Activated CD8-positive, alpha-beta T cell treated with anti-CD3 and anti-CD28 coated beads for 36 hours (primary cell): Measurements from ENCODE around the gene PLAC1. TPM values are rescaled to one million over a fixed set of nuclear protein-coding genes. Genes with fewer than 3 reads are reported as not detected.

Experiments
- ATAC-seq: fragments of 200-7000 bp; cut with Tn5 transposase; one replicate; pipeline ENCODE4 v1.10.0; 2021; ENCODE audit warnings: mild to moderate bottlenecking, moderate library complexity
- CTCF ChIA-PET: fragments of 350-600 bp; sonication (Branson Sonifier 250); formaldehyde crosslinking; loops from one replicate; lab custom pipeline; 2021; ENCODE audit warnings: antibody characterized with exemption; lab: Charles Lee
- POLR2A ChIA-PET: fragments of 350-600 bp; sonication (Branson Sonifier 250); formaldehyde crosslinking; loops from one replicate; lab custom pipeline; 2021; ENCODE audit warnings: antibody characterized with exemption; lab: Charles Lee
- DNase-seq: peaks from one replicate; pipeline ENCODE4 v3.0.0-alpha.2; 2020
- H3K27ac Mint-ChIP-seq: one replicate; pipeline ENCODE4 v1.8.0; 2021; ENCODE audit warnings: mild to moderate bottlenecking, mixed read lengths
- H3K27me3 Mint-ChIP-seq: one replicate; pipeline ENCODE4 v1.8.0; 2021; ENCODE audit warnings: mixed read lengths
- H3K36me3 Mint-ChIP-seq: one replicate; pipeline ENCODE4 v1.8.0; 2021; ENCODE audit warnings: low read depth, mixed read lengths
- H3K4me1 Mint-ChIP-seq: one replicate; pipeline ENCODE4 v1.8.0; 2021; ENCODE audit warnings: low read depth, mixed read lengths
- H3K4me3 Mint-ChIP-seq: one replicate; pipeline ENCODE4 v1.8.0; 2021; ENCODE audit warnings: mild to moderate bottlenecking, moderate library complexity, mixed read lengths
- H3K9me3 Mint-ChIP-seq: one replicate; pipeline ENCODE4 v1.8.0; 2021; ENCODE audit warnings: mixed read lengths
- CTCF ChIP-seq: fragments of 200-600 bp; IDR thresholded peaks from one replicate; pipeline ENCODE4 v1.8.0; 2022; ENCODE audit warnings: antibody characterized with exemption, mild to moderate bottlenecking
- intact Hi-C: fragments of 100-400 bp; cut with micrococcal nuclease; formaldehyde crosslinking; loops from one replicate; pipeline ENCODE4 v1.10.0; 2022
- total RNA-seq, 2 experiments: library from RNA; stranded (reverse); gene quantifications; one replicate each; pipeline ENCODE4 v1.2.3, GENCODE V29; 2021

PLAC1 gene
- total RNA-seq, 2 experiments from 2014 or later = not detected

GRCh38 chrX:134634691-134635090 is 23.6 kb downstream of the PLAC1 start:
- peaks cover 7% of the 10 kb centered on the region for H3K27me3 Mint-ChIP-seq
- H3K9me3 Mint-ChIP-seq = no peaks in the 10 kb centered on the region

GRCh38 chrX:134633832-134634231 is 24.4 kb downstream of the PLAC1 start:
- POLR2A ChIA-PET = no interaction called here
- H3K27ac Mint-ChIP-seq = no peak overlapping the region
- peaks cover 5% of the 10 kb centered on the region for H3K27me3 Mint-ChIP-seq
- H3K9me3 Mint-ChIP-seq = no peaks in the 10 kb centered on the region
- TF ChIP-seq CTCF = no peak
- intact Hi-C loops = no loop called here
- CTCF ChIA-PET = no interaction called here
- H3K4me1 Mint-ChIP-seq = no peaks in the 10 kb centered on the region
- DNase-seq (no peak), ATAC-seq (no peak)
- H3K4me3 Mint-ChIP-seq = no peak overlapping the region
- no peaks in the 10 kb centered on the region for H3K36me3 Mint-ChIP-seq

More at GRCh38 chrX:134634691-134635090, 23.6 kb downstream of the PLAC1 start:
- CTCF ChIA-PET = no interaction called here
- no peak for TF ChIP-seq CTCF
- no peaks in the 10 kb centered on the region for H3K36me3 Mint-ChIP-seq
- H3K4me3 Mint-ChIP-seq = no peak overlapping the region
- ATAC-seq (no peak), DNase-seq (no peak)
- intact Hi-C loops = no loop called here
- H3K4me1 Mint-ChIP-seq = no peaks in the 10 kb centered on the region
- H3K27ac Mint-ChIP-seq = no peak overlapping the region
- POLR2A ChIA-PET = no interaction called here

GRCh38 chrX:134633394-134633793 is 24.9 kb downstream of the PLAC1 start:
- ChIA-PET POLR2A (no interaction called here), CTCF (no interaction called here)
- Mint-ChIP-seq H3K4me1 (no peaks in the 10 kb centered on the region), H3K27me3 (peaks cover 5% of the 10 kb centered on the region), H3K36me3 (no peaks in the 10 kb centered on the region), H3K4me3 (no peak overlapping the region), H3K27ac (no peak overlapping the region), H3K9me3 (no peaks in the 10 kb centered on the region)
- no peak for ATAC-seq
- no peak for DNase-seq
- no peak for TF ChIP-seq CTCF
- intact Hi-C loops = no loop called here

GRCh38 chrX:134632355-134632754 is 25.9 kb downstream of the PLAC1 start:
- ATAC-seq (no peak), DNase-seq (no peak)
- ChIA-PET CTCF (no interaction called here), POLR2A (no interaction called here)
- H3K27ac Mint-ChIP-seq = no peak overlapping the region
- H3K4me3 Mint-ChIP-seq = no peak overlapping the region
- H3K36me3 Mint-ChIP-seq = no peaks in the 10 kb centered on the region
- no peaks in the 10 kb centered on the region for H3K9me3 Mint-ChIP-seq
- TF ChIP-seq CTCF = no peak
- H3K4me1 Mint-ChIP-seq = no peaks in the 10 kb centered on the region
- H3K27me3 Mint-ChIP-seq = peaks cover 5% of the 10 kb centered on the region
- intact Hi-C loops = no loop called here

DNA sequence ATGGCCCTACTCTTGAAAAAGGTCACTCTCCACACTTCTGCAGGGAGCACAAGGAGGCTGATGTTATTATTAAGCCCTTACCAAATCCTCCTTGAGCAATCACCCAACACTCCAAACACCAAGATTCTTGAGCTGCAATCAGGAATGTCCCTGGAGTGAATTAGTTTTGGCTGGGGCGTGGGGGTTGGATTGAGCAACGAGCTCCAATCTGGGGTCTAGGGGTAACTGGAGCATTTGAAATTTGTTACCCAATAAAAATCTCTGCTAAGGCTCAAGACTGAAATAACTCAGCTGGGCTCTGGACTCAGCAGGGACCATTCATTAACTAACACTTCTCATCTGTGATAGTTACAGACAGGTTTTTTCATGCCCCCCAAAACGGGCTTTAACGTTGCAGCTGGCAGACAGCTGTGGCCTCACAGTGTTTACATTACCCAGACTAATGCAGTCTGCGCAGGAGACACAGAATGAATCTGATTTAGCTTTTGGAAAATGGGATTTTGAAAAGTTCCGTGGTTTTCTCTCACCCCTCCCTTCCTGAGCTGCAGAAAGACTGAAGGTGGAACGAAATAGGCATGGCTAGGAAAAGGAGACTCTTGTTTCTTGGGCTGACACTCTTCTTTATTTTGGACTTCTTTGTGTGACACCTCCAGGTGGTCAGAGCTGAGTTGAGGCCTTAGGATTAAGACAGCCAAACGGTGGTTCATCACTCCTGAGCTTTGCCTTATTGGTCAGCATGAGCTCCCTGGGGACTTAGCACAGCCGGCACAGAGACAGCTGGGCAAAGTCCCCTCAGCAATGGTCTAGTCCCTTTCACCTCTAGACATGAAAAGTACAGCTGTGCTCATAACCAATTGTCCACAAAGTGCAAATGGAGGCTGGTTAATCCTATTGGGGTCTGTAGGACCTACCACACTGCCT is 26.6 kb downstream of the PLAC1 start:
- no peak for TF ChIP-seq CTCF
- CTCF ChIA-PET = no interaction called here
- ATAC-seq (no peak), DNase-seq (no peak)
- intact Hi-C loops = no loop called here
- Mint-ChIP-seq H3K4me3 (no peak overlapping the region), H3K4me1 (no peaks in the 10 kb centered on the region), H3K27me3 (peaks cover 5% of the 10 kb centered on the region), H3K27ac (no peak overlapping the region), H3K36me3 (no peaks in the 10 kb centered on the region), H3K9me3 (no peaks in the 10 kb centered on the region)
- POLR2A ChIA-PET = no interaction called here
